Measurements from ENCODE around the gene GCHFR.

The GCHFR gene

DNA sequence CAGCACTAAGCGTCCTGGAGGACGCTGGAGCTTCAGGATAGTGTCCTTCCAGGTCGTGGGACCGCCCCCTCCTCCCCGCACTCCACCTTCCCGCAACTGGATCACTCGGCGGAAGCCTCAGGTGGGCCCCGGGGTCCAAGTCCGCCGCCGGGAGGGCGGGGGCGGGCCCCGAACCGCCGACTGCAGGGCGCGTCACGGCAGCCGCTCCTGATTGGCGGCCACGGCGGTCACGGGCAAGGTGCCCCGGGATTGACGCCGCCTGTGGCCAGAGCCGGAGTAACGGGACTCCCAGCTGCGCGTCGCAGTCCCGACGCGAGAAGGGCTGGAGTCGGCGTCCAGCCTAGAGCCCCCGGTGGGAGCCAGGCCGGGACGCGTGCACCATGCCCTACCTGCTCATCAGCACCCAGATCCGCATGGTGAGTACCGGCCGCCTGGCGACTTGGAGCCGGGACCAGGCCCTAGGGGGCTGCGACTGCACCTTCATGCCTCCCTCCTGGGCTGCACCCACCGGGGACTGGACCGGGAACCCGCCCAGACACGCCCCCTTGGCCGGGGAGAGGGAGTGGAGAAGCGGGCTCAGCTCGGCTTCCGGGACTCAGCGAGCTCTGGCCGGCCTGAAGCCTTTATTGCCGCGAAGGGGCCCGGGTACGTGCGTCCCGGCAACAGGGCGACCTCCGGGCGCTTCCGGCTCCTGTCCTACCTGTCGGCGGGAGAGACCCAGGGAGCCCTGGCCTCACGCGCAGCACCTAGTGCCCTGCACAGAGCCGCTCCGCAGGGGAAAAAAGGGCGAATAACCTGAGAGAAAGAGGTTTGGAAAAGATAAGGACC is at the start of gene GCHFR:
TSS of gene GCHFR (plus strand) at position 268 of the 828 bp plus-strand sequence. CDS start at position 381, 113 bp downstream.
- H3K27me3 ChIP-seq (replicated peaks; ENCODE audit: control insufficient read depth, insufficient read depth, low read length), result no peaks in the 10 kb centered on the region
- H3K36me3 ChIP-seq (ENCODE audit: control insufficient read depth, insufficient read depth, low read length), result peaks cover 7% of the 10 kb centered on the region
- TF ChIP-seq, protein P1, sequence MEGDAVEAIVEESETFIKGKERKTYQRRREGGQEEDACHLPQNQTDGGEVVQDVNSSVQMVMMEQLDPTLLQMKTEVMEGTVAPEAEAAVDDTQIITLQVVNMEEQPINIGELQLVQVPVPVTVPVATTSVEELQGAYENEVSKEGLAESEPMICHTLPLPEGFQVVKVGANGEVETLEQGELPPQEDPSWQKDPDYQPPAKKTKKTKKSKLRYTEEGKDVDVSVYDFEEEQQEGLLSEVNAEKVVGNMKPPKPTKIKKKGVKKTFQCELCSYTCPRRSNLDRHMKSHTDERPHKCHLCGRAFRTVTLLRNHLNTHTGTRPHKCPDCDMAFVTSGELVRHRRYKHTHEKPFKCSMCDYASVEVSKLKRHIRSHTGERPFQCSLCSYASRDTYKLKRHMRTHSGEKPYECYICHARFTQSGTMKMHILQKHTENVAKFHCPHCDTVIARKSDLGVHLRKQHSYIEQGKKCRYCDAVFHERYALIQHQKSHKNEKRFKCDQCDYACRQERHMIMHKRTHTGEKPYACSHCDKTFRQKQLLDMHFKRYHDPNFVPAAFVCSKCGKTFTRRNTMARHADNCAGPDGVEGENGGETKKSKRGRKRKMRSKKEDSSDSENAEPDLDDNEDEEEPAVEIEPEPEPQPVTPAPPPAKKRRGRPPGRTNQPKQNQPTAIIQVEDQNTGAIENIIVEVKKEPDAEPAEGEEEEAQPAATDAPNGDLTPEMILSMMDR (IDR thresholded peaks at IDR 0.05; ENCODE audit: insufficient read depth, low read length, poor library complexity, severe bottlenecking), result peak; percentile 33
- peak within 1 kb of the TSS; percentile 69 for H3K4me3 ChIP-seq (replicated peaks; ENCODE audit: low read depth, low read length)
- DNase-seq (ENCODE audit: extremely low read depth, insufficient read length), result peak; percentile 87

DNA sequence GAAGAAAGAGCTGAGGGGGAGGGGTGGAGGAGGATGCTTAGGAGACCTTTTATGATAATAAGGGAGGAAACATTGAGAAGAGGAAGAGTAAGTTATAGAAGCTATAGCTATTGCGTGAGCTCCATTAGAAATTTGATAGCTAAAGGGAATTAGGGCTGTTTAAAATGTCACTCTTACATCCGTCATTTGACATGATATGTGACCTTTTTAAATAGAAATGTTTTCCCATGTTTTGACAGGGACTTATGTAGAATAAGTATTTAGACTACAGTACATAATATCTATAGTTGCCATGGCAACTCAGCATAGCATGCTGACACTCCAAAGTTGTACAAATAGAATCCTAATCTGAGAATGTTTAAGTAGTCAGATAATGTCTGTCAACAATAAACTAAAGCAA is 49.7 kb upstream of the GCHFR start:
- H3K27me3 ChIP-seq (replicated peaks; ENCODE audit: control insufficient read depth, insufficient read depth, low read length), result no peaks in the 10 kb centered on the region
- TF ChIP-seq, protein P1 (IDR thresholded peaks at IDR 0.05; ENCODE audit: insufficient read depth, low read length, poor library complexity, severe bottlenecking), result no peak
- H3K4me3 ChIP-seq (replicated peaks; ENCODE audit: low read depth, low read length), result no peak overlapping the region
- peaks cover 5% of the 10 kb centered on the region for H3K36me3 ChIP-seq (ENCODE audit: control insufficient read depth, insufficient read depth, low read length)
- no peak for DNase-seq (ENCODE audit: extremely low read depth, insufficient read length)

DNA sequence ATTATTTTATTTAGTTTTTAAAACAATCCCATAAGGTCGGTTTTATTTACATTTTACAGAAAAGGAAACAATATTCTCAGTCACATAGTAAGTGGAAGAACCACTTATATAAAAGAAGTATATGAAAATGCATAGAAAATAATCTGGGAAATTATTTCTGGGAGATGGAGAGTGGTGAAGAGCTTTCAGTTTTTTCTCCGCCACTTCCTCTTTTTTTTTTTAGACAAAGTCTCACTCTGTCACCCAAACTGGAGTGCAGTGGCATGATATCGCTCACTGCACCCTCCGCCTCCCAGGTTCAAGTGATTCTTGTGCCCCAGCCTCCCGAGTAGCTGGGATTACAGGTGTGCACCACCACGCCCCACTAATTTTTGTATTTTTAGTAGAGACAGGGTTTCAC is 47.7 kb upstream of the GCHFR start:
- no peak for DNase-seq (ENCODE audit: extremely low read depth, insufficient read length)
- Histone ChIP-seq H3K36me3 (ENCODE audit: control insufficient read depth, insufficient read depth, low read length) (peaks cover 2% of the 10 kb centered on the region), H3K4me3 (replicated peaks; ENCODE audit: low read depth, low read length) (no peak overlapping the region), H3K27me3 (replicated peaks; ENCODE audit: control insufficient read depth, insufficient read depth, low read length) (no peaks in the 10 kb centered on the region)
- TF ChIP-seq, protein P1 (IDR thresholded peaks at IDR 0.05; ENCODE audit: insufficient read depth, low read length, poor library complexity, severe bottlenecking), result no peak

DNA sequence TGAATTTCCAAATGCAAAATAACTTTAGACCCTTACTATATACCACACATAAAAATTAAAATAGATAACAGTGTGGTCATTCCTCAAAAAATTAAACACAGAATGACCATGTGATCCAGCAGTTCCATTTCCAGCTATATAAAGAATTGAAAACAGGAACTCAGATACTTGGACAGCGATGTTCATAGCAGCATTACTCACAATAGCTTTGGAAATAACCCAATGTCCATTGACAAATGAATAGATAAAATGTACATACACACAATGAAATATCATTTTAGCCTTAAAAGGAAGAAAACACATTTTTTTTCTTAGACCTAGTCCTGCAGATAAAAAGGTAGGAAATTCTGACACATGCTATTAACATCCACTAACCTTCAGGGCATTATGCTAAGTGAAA is 42.2 kb upstream of the GCHFR start:
- H3K27me3 ChIP-seq (replicated peaks; ENCODE audit: control insufficient read depth, insufficient read depth, low read length), result no peaks in the 10 kb centered on the region
- H3K4me3 ChIP-seq (replicated peaks; ENCODE audit: low read depth, low read length), result no peak overlapping the region
- DNase-seq (ENCODE audit: extremely low read depth, insufficient read length), result no peak
- TF ChIP-seq, protein P1 (IDR thresholded peaks at IDR 0.05; ENCODE audit: insufficient read depth, low read length, poor library complexity, severe bottlenecking), result no peak
- H3K36me3 ChIP-seq (ENCODE audit: control insufficient read depth, insufficient read depth, low read length), result no peaks in the 10 kb centered on the region

DNA sequence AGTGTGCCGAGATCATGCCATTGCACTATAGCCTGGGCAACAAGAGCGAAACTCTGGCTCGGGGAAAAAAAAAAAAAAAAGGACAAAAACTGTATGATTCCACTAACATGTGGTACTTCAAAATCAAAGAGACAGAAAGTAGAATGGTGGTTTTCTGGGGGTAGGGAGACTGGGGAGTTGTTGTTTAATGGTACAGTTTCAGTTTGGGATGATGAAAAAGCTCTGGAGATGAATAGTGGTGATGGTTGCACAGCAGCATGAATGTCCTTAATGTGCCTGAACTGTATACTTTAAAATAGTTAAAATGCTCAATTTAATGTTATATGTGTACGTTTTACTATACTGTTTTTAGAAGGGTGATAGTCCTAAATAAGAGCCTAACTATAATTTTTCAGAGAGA is 41.5 kb upstream of the GCHFR start:
- no peak for DNase-seq (ENCODE audit: extremely low read depth, insufficient read length)
- TF ChIP-seq, protein P1 (IDR thresholded peaks at IDR 0.05; ENCODE audit: insufficient read depth, low read length, poor library complexity, severe bottlenecking), result no peak
- no peak overlapping the region for H3K4me3 ChIP-seq (replicated peaks; ENCODE audit: low read depth, low read length)
- H3K36me3 ChIP-seq (ENCODE audit: control insufficient read depth, insufficient read depth, low read length), result no peaks in the 10 kb centered on the region
- no peaks in the 10 kb centered on the region for H3K27me3 ChIP-seq (replicated peaks; ENCODE audit: control insufficient read depth, insufficient read depth, low read length)
